Esophagus muscularis mucosa (tissue), 4 donors: ENCODE measurements around the gene BCL7A. TPM values are rescaled to one million over a fixed set of nuclear protein-coding genes. Genes with fewer than 3 reads are reported as not detected.

Source experiments
- DNase-seq: peaks from one replicate; pipeline ENCODE4 v3.0.0-alpha.2; 2017; ENCODE audit errors: extremely low spot score
- H3K27ac ChIP-seq, 4 donors: fragments of 200-600 bp; sonication (generic); replicated peaks in 1 of 4; 1 replicate in 3 of 4; 2 replicates in 1 of 4; pipeline ENCODE4 v1.5.1; 2016 to 2019; ENCODE audit warnings: mild to moderate bottlenecking in 1 of 4
- H3K27me3 ChIP-seq, 4 donors: fragments of 200-600 bp; sonication (generic); one replicate each; pipeline versions ENCODE4 v1.5.1 to v1.6.0; 2016 to 2019
- H3K36me3 ChIP-seq, 4 donors: fragments of 200-600 bp; sonication (generic); one replicate each; pipeline ENCODE4 v1.5.1; 2016 to 2019
- H3K4me1 ChIP-seq, 4 donors: fragments of 200-600 bp; sonication (generic); one replicate each; pipeline ENCODE4 v1.5.1; 2016 to 2019
- H3K4me3 ChIP-seq, 4 donors: fragments of 200-600 bp; sonication (generic); 1 replicate in 2 of 4; 2 replicates in 2 of 4; pipeline ENCODE4 v1.5.1; 2016 to 2019; ENCODE audit warnings: mild to moderate bottlenecking in 4 of 4, moderate library complexity in 1 of 4
- H3K9me3 ChIP-seq, 4 donors: fragments of 200-600 bp; sonication (generic); 1 replicate in 3 of 4; 2 replicates in 1 of 4; pipeline ENCODE4 v1.5.1; 2016 to 2019
- CTCF ChIP-seq, 3 experiments: fragments of 200-600 bp in 2 of 3; fragments of 450-650 bp in 1 of 3; sonication (generic) in 2 of 3; IDR thresholded peaks; one replicate each; pipeline ENCODE4 v1.5.1; 2017 to 2019; ENCODE audit warnings: antibody characterized with exemption in 3 of 3, mild to moderate bottlenecking in 2 of 3, moderate library complexity in 1 of 3
- EP300 ChIP-seq: sonication (generic); formaldehyde crosslinking; IDR thresholded peaks from one replicate; pipeline ENCODE4 v1.6.1; 2017; ENCODE audit warnings: antibody characterized with exemption
- POLR2A ChIP-seq: fragments of 450-650 bp; IDR thresholded peaks from one replicate; pipeline ENCODE4 v1.6.1; 2017; ENCODE audit warnings: antibody characterized with exemption, moderate library complexity, mild to moderate bottlenecking, low read depth
- POLR2AphosphoS5 ChIP-seq, 2 donors: sonication (generic); formaldehyde crosslinking; IDR thresholded peaks; one replicate each; pipeline ENCODE4 v1.6.1; 2017; ENCODE audit warnings: antibody characterized with exemption in 2 of 2
- WGBS: methylation state at CpG from one replicate; pipeline ENCODE4 v1.1.5; 2018; 5-methylcytosine and 5-hydroxymethylcytosine counted together
- intact Hi-C: fragments of 100-400 bp; cut with DNase I; formaldehyde crosslinking; loops from one replicate; pipeline ENCODE4 v1.15.1; 2023
- total RNA-seq, 4 donors: library from RNA; depleted of rRNA; stranded (reverse); fragments of >200 nt; gene quantifications; one replicate each; pipeline versions ENCODE4 v1.1.0 to v1.2.1, GENCODE V29; 2016

Gene BCL7A
- total RNA-seq, 4 donors from 2014 or later = 2.9 to 10.1 (median 6.3) TPM

DNA sequence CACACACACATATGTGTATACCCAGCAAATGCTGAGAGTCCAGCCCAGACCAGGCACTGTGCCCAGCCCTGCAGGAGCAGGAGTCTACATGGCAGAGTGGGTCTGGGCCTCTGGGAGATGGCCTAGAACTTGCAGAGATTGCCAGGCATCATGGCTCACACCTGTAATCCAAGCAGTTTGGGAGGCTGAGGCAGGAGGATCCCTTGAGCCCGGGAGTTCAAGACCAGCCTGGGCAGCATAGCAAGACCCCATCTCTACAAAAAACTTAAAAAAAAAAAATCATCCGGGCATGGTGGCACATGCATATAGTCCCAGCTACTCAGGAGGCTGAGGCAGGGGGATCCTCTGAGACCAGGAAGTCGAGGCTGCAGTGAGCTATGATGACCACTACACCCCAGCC, 36.1 kb downstream of the BCL7A start:
- DNase-seq = no peak
- TF ChIP-seq POLR2AphosphoS5 (IDR thresholded peaks at IDR 0.05) (no peak), CTCF (IDR thresholded peaks at IDR 0.05) (no peak), POLR2A (no peak), EP300 (no peak)
- Histone ChIP-seq H3K4me1 (peaks cover 16 to 39% (median 31%) of the 10 kb centered on the region in 4 donors), H3K9me3 (no peaks in the 10 kb centered on the region), H3K27me3 (no peaks in the 10 kb centered on the region), H3K36me3 (peaks cover 0 to 32% (median 17%) of the 10 kb centered on the region in 4 donors), H3K4me3 (no peak overlapping the region), H3K27ac (no peak overlapping the region)
- intact Hi-C loops = no loop called here
- 93% methylated on average over 3 of the region's 3 CpGs for WGBS

GRCh38 chr12:122058549-122059149, 37.0 kb downstream of the BCL7A start:
- Histone ChIP-seq H3K4me3 (no peak overlapping the region), H3K27ac (no peak overlapping the region), H3K36me3 (peaks cover 0 to 32% (median 17%) of the 10 kb centered on the region in 4 donors), H3K4me1 (peaks cover 25 to 48% (median 40%) of the 10 kb centered on the region in 4 donors), H3K9me3 (no peaks in the 10 kb centered on the region), H3K27me3 (no peaks in the 10 kb centered on the region)
- no peak for DNase-seq
- intact Hi-C loops = no loop called here
- TF ChIP-seq CTCF (IDR thresholded peaks at IDR 0.05) (no peak), POLR2A (no peak), EP300 (no peak), POLR2AphosphoS5 (IDR thresholded peaks at IDR 0.05) (no peak)
- 92% methylated on average over 9 of the region's 11 CpGs for WGBS

GRCh38 chr12:122059203-122059960, 37.7 kb downstream of the BCL7A start:
- DNase-seq = no peak
- WGBS = 90% methylated on average over 27 of the region's 28 CpGs
- Histone ChIP-seq H3K36me3 (peaks cover 0 to 32% (median 17%) of the 10 kb centered on the region in 4 donors), H3K4me1 (peaks cover 26 to 50% (median 44%) of the 10 kb centered on the region in 4 donors), H3K9me3 (no peaks in the 10 kb centered on the region), H3K27ac (peak overlapping the region in 2 of 4 donors; percentile 33), H3K27me3 (no peaks in the 10 kb centered on the region), H3K4me3 (no peak overlapping the region)
- TF ChIP-seq POLR2AphosphoS5 (IDR thresholded peaks at IDR 0.05) (no peak), EP300 (no peak), CTCF (IDR thresholded peaks at IDR 0.05) (no peak), POLR2A (no peak)
- intact Hi-C loops = no loop called here

DNA sequence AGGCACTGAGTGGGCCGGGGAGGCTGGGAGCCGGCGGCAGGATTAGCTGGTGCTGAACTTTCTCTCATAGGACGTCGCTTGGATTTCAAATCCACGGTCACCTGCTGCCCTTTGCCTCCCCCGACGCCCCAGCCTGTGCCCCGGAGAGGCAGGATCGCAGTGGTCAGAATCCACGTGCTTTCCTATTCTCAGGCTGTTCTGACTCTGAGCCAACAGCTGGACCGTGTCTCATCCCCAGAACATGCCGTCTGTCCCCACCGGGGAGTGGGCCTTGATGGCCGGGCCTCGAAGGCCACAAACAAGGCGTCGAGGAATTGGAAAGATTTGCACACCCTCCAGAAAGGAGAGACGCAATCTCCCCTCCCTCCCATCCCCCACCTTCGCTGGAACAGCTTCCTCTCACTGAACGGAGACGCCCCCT, 38.4 kb downstream of the BCL7A start:
- WGBS = 37% methylated on average over 11 of the region's 22 CpGs
- H3K9me3 ChIP-seq = no peaks in the 10 kb centered on the region
- H3K27ac ChIP-seq = peak overlapping the region in 2 of 4 donors; percentile 33
- intact Hi-C loops = no loop called here
- no peak for TF ChIP-seq CTCF (IDR thresholded peaks at IDR 0.05)
- no peak for TF ChIP-seq POLR2A
- peak in 1 of 2 donors; percentile 28 for TF ChIP-seq POLR2AphosphoS5 (IDR thresholded peaks at IDR 0.05)
- TF ChIP-seq EP300 = no peak
- DNase-seq = no peak
- H3K4me1 ChIP-seq = peaks cover 31 to 51% (median 45%) of the 10 kb centered on the region in 4 donors
- H3K27me3 ChIP-seq = no peaks in the 10 kb centered on the region
- peaks cover 0 to 28% (median 16%) of the 10 kb centered on the region in 4 donors for H3K36me3 ChIP-seq
- H3K4me3 ChIP-seq = no peak overlapping the region
